ENCODE data around the gene ATP1A2.
A peak's percentile ranks its signal among the peaks of the same experiment; 100 is the strongest.

ATP1A2 gene

GRCh38 chr1:160069460-160070231 is 45.9 kb upstream of the ATP1A2 start, which contains the start of gene KCNJ10:
TSS of gene KCNJ10 (minus strand) at chr1:160070160. CDS start at chr1:160042532, 27,628 bp downstream.
- Histone ChIP-seq H3K27me3 (ENCODE audit: low read length) (no peaks in the 10 kb centered on the region; the same call in 1 of the 2 replicates), H3K9ac (ENCODE audit: low read length) (peak within 1 kb of the TSS; percentile 35), H3K4me2 (ENCODE audit: low read depth, low read length, poor library complexity, severe bottlenecking) (peak within 1 kb of the TSS; percentile 80), H3K9me2 (replicated peaks; ENCODE audit: insufficient read depth, low read length) (no peaks in the 10 kb centered on the region), H3F3A (ENCODE audit: insufficient read depth) (no peaks in the 10 kb centered on the region), H4K20me1 (ENCODE audit: low read depth, low read length) (no peaks in the 10 kb centered on the region), H2AFZ (ENCODE audit: low read depth, low read length, severe bottlenecking) (peak within 1 kb of the TSS; percentile 93), H3K9me3 (ENCODE audit: insufficient read depth, low read length) (no peaks in the 10 kb centered on the region), H3K27ac (ENCODE audit: low read depth, low read length) (no peak within 1 kb of the TSS), H3K79me2 (ENCODE audit: insufficient read depth, low read length) (no peaks in the 10 kb centered on the region), H3K36me3 (ENCODE audit: low read length) (no peaks in the 10 kb centered on the region), H3K4me3 (ENCODE audit: insufficient read depth, low read length, poor library complexity, severe bottlenecking) (peak within 1 kb of the TSS; percentile 50)
- TF ChIP-seq CTCF (IDR thresholded peaks at IDR 0.05; ENCODE audit: insufficient read depth, low read length, poor library complexity, severe bottlenecking) (no peak), EZH2phosphoT487 (conservative IDR thresholded peaks at IDR 0.05; ENCODE audit: low read length) (no peak)

DNA sequence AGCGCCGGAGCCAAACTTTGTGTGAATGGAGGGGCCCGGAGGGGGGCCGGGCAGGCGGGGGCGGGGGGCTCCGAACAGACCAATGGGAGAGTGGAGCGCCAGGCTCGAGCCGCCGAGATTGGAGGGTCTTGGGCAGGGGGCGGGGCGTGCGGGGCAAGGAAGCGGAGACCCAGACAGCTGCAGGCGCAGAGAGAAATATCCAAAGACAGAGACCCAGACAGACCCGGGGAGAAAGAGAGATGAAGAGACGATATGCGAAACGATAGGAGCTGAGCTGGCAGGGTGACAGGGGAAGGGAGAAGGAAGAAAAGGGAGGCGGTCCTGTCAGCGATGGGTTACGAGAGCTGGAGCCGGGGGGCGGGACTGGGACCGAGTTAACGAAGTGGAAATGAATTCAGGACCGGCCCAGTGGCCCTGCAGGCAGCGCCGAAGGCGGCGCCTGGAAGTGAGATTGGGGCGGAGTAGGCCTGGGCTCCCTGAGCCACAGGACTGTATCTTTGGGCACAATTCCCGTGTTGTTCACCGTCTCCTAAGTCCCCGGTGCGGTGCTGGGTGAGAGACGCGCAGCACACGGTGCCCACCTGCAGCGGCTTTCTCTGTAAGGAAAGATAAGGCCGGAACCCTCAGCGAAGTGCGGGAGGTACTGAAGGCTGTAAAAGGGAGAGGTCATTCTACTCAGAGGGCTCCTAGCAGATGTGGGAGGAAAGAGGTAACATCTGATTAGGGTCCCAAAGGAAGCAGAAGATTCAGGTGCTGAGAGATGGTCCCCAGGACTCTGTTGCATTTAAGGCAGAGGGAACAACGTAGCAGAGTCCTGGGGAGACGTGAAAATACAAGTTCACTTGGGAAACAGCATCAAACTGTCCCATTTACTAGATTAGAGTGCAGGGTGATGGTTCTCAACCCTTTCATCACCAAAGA is 45.1 kb upstream of the ATP1A2 start:
- Histone ChIP-seq H3K9ac (ENCODE audit: low read length) (peak overlapping the region; percentile 35), H3K36me3 (ENCODE audit: low read length) (no peaks in the 10 kb centered on the region), H2AFZ (ENCODE audit: low read depth, low read length, severe bottlenecking) (peak overlapping the region; percentile 93), H3K27me3 (ENCODE audit: low read length) (no peaks in the 10 kb centered on the region; the same call in 1 of the 2 replicates), H3K4me2 (ENCODE audit: low read depth, low read length, poor library complexity, severe bottlenecking) (peak overlapping the region; percentile 80), H3K27ac (ENCODE audit: low read depth, low read length) (no peak overlapping the region), H3K9me2 (replicated peaks; ENCODE audit: insufficient read depth, low read length) (no peaks in the 10 kb centered on the region), H3K4me3 (ENCODE audit: insufficient read depth, low read length, poor library complexity, severe bottlenecking) (peak overlapping the region; percentile 50), H4K20me1 (ENCODE audit: low read depth, low read length) (no peaks in the 10 kb centered on the region), H3K79me2 (ENCODE audit: insufficient read depth, low read length) (no peaks in the 10 kb centered on the region), H3K9me3 (ENCODE audit: insufficient read depth, low read length) (no peaks in the 10 kb centered on the region), H3F3A (ENCODE audit: insufficient read depth) (no peaks in the 10 kb centered on the region)
- TF ChIP-seq CTCF (IDR thresholded peaks at IDR 0.05; ENCODE audit: insufficient read depth, low read length, poor library complexity, severe bottlenecking), result no peak
- TF ChIP-seq EZH2phosphoT487 (conservative IDR thresholded peaks at IDR 0.05; ENCODE audit: low read length), result no peak

DNA sequence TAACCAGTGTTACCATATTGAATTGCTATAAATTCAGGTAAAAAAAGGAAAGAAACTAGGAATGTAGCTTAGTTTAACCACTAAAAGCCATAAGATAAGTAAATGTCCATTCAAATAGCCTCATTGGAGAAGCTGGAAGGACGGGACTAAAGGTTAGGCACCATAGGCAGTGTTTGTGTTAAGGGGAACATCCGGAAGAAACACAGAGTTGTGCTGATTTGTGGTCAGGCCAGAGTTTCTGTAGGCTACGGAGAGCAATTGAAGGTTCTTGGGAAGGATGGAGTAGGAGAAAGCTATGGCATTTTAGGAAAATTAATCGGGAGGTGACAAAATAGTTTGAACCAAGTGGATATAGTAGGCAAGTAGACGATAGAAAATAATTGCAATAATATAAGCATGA is 44.3 kb upstream of the ATP1A2 start:
- Histone ChIP-seq H3K27ac (ENCODE audit: low read depth, low read length) (no peak overlapping the region), H3K27me3 (ENCODE audit: low read length) (no peaks in the 10 kb centered on the region; the same call in 1 of the 2 replicates), H3K9me2 (replicated peaks; ENCODE audit: insufficient read depth, low read length) (no peaks in the 10 kb centered on the region), H3K4me2 (ENCODE audit: low read depth, low read length, poor library complexity, severe bottlenecking) (no peak overlapping the region), H3F3A (ENCODE audit: insufficient read depth) (no peaks in the 10 kb centered on the region), H2AFZ (ENCODE audit: low read depth, low read length, severe bottlenecking) (no peak overlapping the region), H3K79me2 (ENCODE audit: insufficient read depth, low read length) (no peaks in the 10 kb centered on the region), H4K20me1 (ENCODE audit: low read depth, low read length) (no peaks in the 10 kb centered on the region), H3K9ac (ENCODE audit: low read length) (no peak overlapping the region), H3K4me3 (ENCODE audit: insufficient read depth, low read length, poor library complexity, severe bottlenecking) (no peak overlapping the region), H3K36me3 (ENCODE audit: low read length) (no peaks in the 10 kb centered on the region), H3K9me3 (ENCODE audit: insufficient read depth, low read length) (no peaks in the 10 kb centered on the region)
- TF ChIP-seq EZH2phosphoT487 (conservative IDR thresholded peaks at IDR 0.05; ENCODE audit: low read length) (no peak), CTCF (IDR thresholded peaks at IDR 0.05; ENCODE audit: insufficient read depth, low read length, poor library complexity, severe bottlenecking) (no peak)

Measured in SU-DHL-6 (cell line).